Prostate gland (tissue), 2 donors: ENCODE measurements around the gene UCMA.

Experiments used
- CTCF ChIP-seq, 4 experiments: fragments of 200-600 bp in 2 of 4; fragments of 450-650 bp in 2 of 4; sonication (generic) in 2 of 4; IDR thresholded peaks; 1 replicate in 3 of 4; 2 replicates in 1 of 4; pipeline ENCODE4 v1.5.1; 2016 to 2019; ENCODE audit warnings: antibody characterized with exemption in 4 of 4, mild to moderate bottlenecking in 2 of 4, moderate library complexity in 2 of 4
- POLR2A ChIP-seq: fragments of 450-650 bp; IDR thresholded peaks from one replicate; pipeline ENCODE4 v1.6.1; 2016; ENCODE audit warnings: antibody characterized with exemption, mild to moderate bottlenecking

- TF ChIP-seq POLR2A (no peak), CTCF (IDR thresholded peaks at IDR 0.05) (no peak)
Observed at GRCh38 chr10:13206091-13206490, 28.1 kb downstream of the UCMA start.
